Mesodermal cell (in vitro differentiated cells): ENCODE measurements around the gene HELZ2.

Experiments used
- H3K27ac ChIP-seq: 2 replicates; pipeline ENCODE4 v1.7.0; 2013; ENCODE audit warnings: mild to moderate bottlenecking, low read depth, low read length, moderate library complexity; ENCODE audit not compliant: severe bottlenecking
- H3K36me3 ChIP-seq: 2 replicates; pipeline ENCODE4 v1.7.1; 2013; ENCODE audit warnings: mild to moderate bottlenecking, low read length, moderate library complexity; ENCODE audit not compliant: control insufficient read depth, insufficient read depth
- H3K4me1 ChIP-seq: one replicate; pipeline ENCODE4 v1.7.1; 2013; ENCODE audit warnings: mild to moderate bottlenecking, low read length; ENCODE audit not compliant: insufficient read depth, control insufficient read depth, poor library complexity, severe bottlenecking
- H3K4me3 ChIP-seq: 2 replicates; pipeline ENCODE4 v1.7.0; 2013; ENCODE audit warnings: low read length, control low read depth, mild to moderate bottlenecking; ENCODE audit not compliant: insufficient read depth, poor library complexity, severe bottlenecking; ENCODE audit errors: extremely low read depth
- H3K9me3 ChIP-seq: 2 replicates; pipeline ENCODE4 v1.7.1; 2013; ENCODE audit warnings: mild to moderate bottlenecking, low read length, moderate library complexity; ENCODE audit not compliant: control insufficient read depth
- WGBS, 2 experiments: methylation state at CpG; one replicate each; pipeline ENCODE4 v1.1.5; 2013; ENCODE audit warnings: missing lambda C conversion rate in 2 of 2; ENCODE audit not compliant: insufficient coverage in 2 of 2; 5-methylcytosine and 5-hydroxymethylcytosine counted together

HELZ2 gene

GRCh38 chr20:63539441-63540370 lies 34.3 kb downstream of the HELZ2 start:
- WGBS, 2 experiments: 93 to 94% methylated on average over 22 to 24 of the region's 29 CpGs
- H3K27ac ChIP-seq: no peak overlapping the region

GRCh38 chr20:63539092-63539430 lies 35.0 kb downstream of the HELZ2 start:
- Histone ChIP-seq H3K36me3 (no peaks in the 10 kb centered on the region), H3K4me3 (no peak overlapping the region), H3K9me3 (no peaks in the 10 kb centered on the region), H3K27ac (no peak overlapping the region), H3K4me1 (peaks cover 8% of the 10 kb centered on the region)
- WGBS, 2 experiments: 90 to 96% methylated on average over 8 to 12 of the region's 12 CpGs

More at GRCh38 chr20:63539441-63540370, 34.3 kb downstream of the HELZ2 start:
- peaks cover 8% of the 10 kb centered on the region for H3K4me1 ChIP-seq
- H3K36me3 ChIP-seq: no peaks in the 10 kb centered on the region
- H3K4me3 ChIP-seq: no peak overlapping the region
- H3K9me3 ChIP-seq: no peaks in the 10 kb centered on the region

- Histone ChIP-seq H3K36me3 (no peaks in the 10 kb centered on the region), H3K27ac (no peak overlapping the region), H3K4me1 (peaks cover 8% of the 10 kb centered on the region), H3K9me3 (no peaks in the 10 kb centered on the region), H3K4me3 (peak overlapping the region; percentile 19)
- 80 to 88% methylated on average over 13 of the region's 27 CpGs for WGBS, 2 experiments
These were observed 35.6 kb downstream of the HELZ2 start for GRCh38 chr20:63538204-63539091.

GRCh38 chr20:63537525-63538203 lies 36.4 kb downstream of the HELZ2 start:
- H3K27ac ChIP-seq: no peak overlapping the region
- peak overlapping the region; percentile 19 for H3K4me3 ChIP-seq
- H3K4me1 ChIP-seq: peaks cover 8% of the 10 kb centered on the region
- H3K36me3 ChIP-seq: no peaks in the 10 kb centered on the region
- 27% methylated on average over 27 to 30 of the region's 34 CpGs for WGBS, 2 experiments
- H3K9me3 ChIP-seq: no peaks in the 10 kb centered on the region

GRCh38 chr20:63536997-63537524 lies 37.0 kb downstream of the HELZ2 start, which contains the start of gene PTK6:
Gene PTK6, minus strand, starts transcription at chr20:63537376. Its CDS starts 62 bp downstream, at chr20:63537314.
- WGBS, 2 experiments: 92 to 95% methylated on average over 28 of the region's 29 CpGs
- H3K9me3 ChIP-seq: no peaks in the 10 kb centered on the region
- peak within 1 kb of the TSS; percentile 19 for H3K4me3 ChIP-seq

GRCh38 chr20:63536241-63536977 lies 37.6 kb downstream of the HELZ2 start:
- H3K9me3 ChIP-seq: no peaks in the 10 kb centered on the region
- peaks cover 8% of the 10 kb centered on the region for H3K4me1 ChIP-seq
- no peak overlapping the region for H3K27ac ChIP-seq
- WGBS, 2 experiments: 85 to 89% methylated on average over 34 to 35 of the region's 35 CpGs
- H3K4me3 ChIP-seq: no peak overlapping the region
- H3K36me3 ChIP-seq: no peaks in the 10 kb centered on the region

More at GRCh38 chr20:63536997-63537524, 37.0 kb downstream of the HELZ2 start, which contains the start of gene PTK6:
- Histone ChIP-seq H3K36me3 (no peaks in the 10 kb centered on the region), H3K27ac (no peak within 1 kb of the TSS), H3K4me1 (peaks cover 8% of the 10 kb centered on the region)

- 89 to 90% methylated on average over 39 to 48 of the region's 49 CpGs for WGBS, 2 experiments
- Histone ChIP-seq H3K36me3 (no peaks in the 10 kb centered on the region), H3K4me1 (peaks cover 4% of the 10 kb centered on the region), H3K9me3 (no peaks in the 10 kb centered on the region), H3K4me3 (no peak overlapping the region), H3K27ac (no peak overlapping the region)
These were observed 39.0 kb downstream of the HELZ2 start for GRCh38 chr20:63534831-63535651.

GRCh38 chr20:63534427-63534830 lies 39.6 kb downstream of the HELZ2 start:
- no peaks in the 10 kb centered on the region for H3K36me3 ChIP-seq
- 87 to 90% methylated on average over 10 to 12 of the region's 12 CpGs for WGBS, 2 experiments
- H3K4me3 ChIP-seq: no peak overlapping the region
- peaks cover 2% of the 10 kb centered on the region for H3K4me1 ChIP-seq
- no peaks in the 10 kb centered on the region for H3K9me3 ChIP-seq
- no peak overlapping the region for H3K27ac ChIP-seq

- H3K27ac ChIP-seq: no peak overlapping the region
- H3K4me3 ChIP-seq: no peak overlapping the region
- H3K4me1 ChIP-seq: peaks cover 2% of the 10 kb centered on the region
- H3K36me3 ChIP-seq: no peaks in the 10 kb centered on the region
- no peaks in the 10 kb centered on the region for H3K9me3 ChIP-seq
- 91 to 92% methylated on average over 25 to 27 of the region's 28 CpGs for WGBS, 2 experiments
These were observed 40.1 kb downstream of the HELZ2 start for GRCh38 chr20:63533871-63534393.
